Esophagus muscularis mucosa (tissue), 4 donors: ENCODE measurements around the gene ZC3H12A.

ENCODE experiments used
- CTCF ChIP-seq, 3 experiments: fragments of 200-600 bp in 2 of 3; fragments of 450-650 bp in 1 of 3; sonication (generic) in 2 of 3; IDR thresholded peaks; one replicate each; pipeline ENCODE4 v1.5.1; 2017 to 2019; ENCODE audit warnings: antibody characterized with exemption in 3 of 3, mild to moderate bottlenecking in 2 of 3, moderate library complexity in 1 of 3
- EP300 ChIP-seq: sonication (generic); formaldehyde crosslinking; IDR thresholded peaks from one replicate; pipeline ENCODE4 v1.6.1; 2017; ENCODE audit warnings: antibody characterized with exemption
- POLR2A ChIP-seq: fragments of 450-650 bp; IDR thresholded peaks from one replicate; pipeline ENCODE4 v1.6.1; 2017; ENCODE audit warnings: antibody characterized with exemption, moderate library complexity, mild to moderate bottlenecking, low read depth
- POLR2AphosphoS5 ChIP-seq, 2 donors: sonication (generic); formaldehyde crosslinking; IDR thresholded peaks; one replicate each; pipeline ENCODE4 v1.6.1; 2017; ENCODE audit warnings: antibody characterized with exemption in 2 of 2

GRCh38 chr1:37468037-37468436 lies 6.3 kb upstream of the ZC3H12A start:
- TF ChIP-seq CTCF (IDR thresholded peaks at IDR 0.05): no peak
- no peak for TF ChIP-seq POLR2AphosphoS5 (IDR thresholded peaks at IDR 0.05)
- TF ChIP-seq POLR2A: no peak
- no peak for TF ChIP-seq EP300
